CD4-positive, alpha-beta T cell treated with Interleukin-10 for 1 hour (primary cell): Measurements from ENCODE around the gene IL3RA.
"Not testable (repeated sequence)": the region's sequence is repeated elsewhere in the genome, so short reads cannot be mapped to it uniquely, and the experiment has no call there.

Source experiments
- DNase-seq: peaks from one replicate; pipeline ENCODE4 v3.0.0-alpha.2; 2020

IL3RA gene

DNA sequence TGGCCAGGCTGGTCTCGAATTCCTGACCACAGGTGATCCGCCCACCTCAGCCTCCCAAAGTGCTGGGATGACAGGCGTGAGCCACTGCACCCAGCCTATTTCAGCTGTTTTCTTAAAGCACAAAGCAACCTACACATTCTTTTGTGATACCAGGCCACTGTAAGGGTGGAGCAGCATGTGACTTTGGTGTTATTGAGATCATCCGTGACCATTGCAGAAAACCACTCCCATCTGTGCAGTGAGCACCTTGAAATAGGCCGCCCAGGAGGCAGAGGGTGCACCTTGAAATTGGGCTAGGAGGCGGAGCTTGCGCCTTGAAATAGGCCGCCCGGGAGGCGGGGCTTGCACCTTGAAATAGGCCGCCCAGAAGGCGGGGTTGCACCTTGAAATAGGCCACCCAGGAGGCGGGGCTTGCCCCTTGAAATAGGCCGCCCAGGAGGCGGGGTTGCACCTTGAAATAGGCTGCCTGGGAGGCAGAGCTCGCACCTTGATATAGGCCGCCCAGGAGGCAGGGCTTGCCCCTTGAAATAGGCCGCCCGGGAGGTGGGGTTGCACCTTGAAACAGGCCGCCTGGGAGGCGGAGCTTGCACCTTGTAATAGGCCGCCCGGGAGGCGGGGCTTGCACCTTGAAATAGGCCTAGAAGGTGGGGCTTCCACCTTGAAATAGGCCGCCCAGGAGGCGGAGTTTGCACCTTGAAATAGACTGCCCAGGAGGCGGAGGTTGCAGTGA, 64.3 kb downstream of the IL3RA start:
- DNase-seq, result no peak

DNA sequence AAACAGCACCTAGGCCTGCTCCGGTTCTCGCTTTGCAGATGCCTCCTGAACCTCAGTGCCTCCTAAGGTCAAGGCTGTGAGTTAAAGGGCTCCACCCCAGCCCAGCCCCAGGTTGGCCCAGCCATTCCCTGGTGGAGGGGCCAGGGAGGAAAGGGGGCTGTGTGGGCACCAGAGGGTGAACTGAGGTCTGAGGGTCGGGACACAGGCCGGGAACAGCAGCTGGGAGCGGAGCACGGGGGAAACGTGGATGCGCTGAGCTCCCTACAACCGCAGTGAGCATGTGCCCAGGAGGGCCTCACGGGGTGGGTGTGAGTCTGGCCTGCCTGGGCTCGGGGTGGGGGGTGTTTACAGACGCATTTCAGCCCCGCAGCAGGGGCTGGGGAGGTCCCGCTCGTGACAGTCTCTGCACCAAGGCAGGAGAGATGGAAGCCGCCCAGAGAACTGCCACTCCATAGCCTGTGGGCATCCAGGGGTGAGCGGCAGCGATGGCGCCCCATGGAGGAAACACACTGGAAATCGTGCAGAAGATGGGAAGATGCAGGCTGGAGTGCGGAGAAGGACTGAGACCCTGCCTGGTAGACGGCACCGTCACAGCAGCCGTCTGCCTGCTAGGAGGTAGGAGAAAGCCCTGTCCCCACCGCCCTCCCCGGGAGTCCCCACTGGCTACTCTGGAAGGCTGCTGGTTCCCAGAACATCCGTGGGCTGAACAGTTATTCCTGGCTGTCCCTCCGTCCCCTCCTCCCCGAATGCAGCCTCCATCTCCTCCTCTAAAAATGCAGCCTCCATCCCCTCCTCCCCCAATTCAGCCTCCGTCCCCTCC, 65.2 kb downstream of the IL3RA start:
- DNase-seq, result no peak

- no peak for DNase-seq
These were observed 66.6 kb downstream of the IL3RA start for GRCh38 chrX:1403228-1403627.

DNA sequence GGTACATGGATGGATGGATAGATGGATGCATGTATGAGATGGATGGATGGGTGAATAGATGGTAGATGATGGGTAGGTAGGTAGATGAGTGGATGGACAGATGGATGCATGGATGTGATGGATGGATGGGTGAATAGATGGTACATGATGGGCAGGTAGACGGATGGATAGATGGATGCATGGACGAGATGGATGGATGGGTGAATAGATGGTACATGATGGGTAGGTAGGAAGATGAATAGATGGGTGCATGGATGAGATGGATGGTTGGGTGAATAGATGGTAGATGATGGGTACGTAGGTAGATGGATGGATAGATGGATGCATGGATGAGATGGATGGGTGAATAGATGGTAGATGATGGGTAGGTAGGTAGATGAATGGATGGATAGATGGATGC, 67.3 kb downstream of the IL3RA start:
- not testable (repeated sequence) for DNase-seq

DNA sequence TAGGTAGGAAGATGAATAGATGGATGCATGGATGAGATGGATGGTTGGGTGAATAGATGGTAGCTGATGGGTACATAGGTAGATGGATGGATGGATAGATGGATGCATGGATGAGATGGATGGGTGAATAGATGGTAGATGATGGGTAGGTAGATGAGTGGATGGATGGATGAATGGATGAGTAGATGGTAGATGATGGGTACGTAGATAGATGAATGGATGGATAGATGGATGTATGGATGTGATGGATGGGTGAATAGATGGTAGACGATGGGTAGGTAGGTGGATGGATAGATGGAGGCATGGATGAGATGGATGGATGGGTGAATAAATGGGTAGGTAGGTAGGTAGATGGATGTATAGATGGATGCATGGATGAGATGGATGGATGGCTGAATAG, 69.2 kb downstream of the IL3RA start:
- not testable (repeated sequence) for DNase-seq

GRCh38 chrX:1407035-1407434, 70.5 kb downstream of the IL3RA start:
- no peak for DNase-seq

- no peak for DNase-seq
These were observed 74.7 kb downstream of the IL3RA start for GRCh38 chrX:1411326-1411725.

DNA sequence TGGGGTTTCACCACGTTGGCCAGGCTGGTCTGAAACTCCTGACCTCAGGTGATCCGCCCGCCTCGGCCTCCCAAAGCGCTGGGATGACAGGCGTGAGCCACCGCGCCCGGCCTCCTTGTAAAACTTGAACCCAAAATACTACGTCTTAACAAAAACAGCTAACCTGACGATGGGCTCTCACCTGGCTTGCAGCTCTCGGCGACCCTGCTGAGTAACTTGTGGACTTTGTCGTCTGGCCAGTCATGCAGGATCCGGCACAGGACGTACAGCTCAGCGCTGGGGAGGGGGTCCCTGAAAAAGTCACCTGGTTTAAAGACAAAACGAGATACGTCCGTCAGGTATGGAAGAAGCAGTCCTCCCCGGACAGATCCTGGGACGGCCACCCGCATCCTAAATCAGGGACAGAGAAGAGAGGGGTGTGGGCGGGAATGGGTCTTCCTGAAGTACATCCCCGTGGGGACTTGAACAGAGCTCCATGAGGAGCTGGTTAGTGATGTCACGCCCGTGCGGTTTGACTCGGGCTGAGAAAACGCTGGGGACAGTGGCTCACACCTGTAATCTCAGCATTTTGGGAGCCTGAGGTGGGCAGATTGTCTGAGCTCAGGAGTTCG, 76.1 kb downstream of the IL3RA start:
- DNase-seq, result no peak

GRCh38 chrX:1416327-1416784, 79.8 kb downstream of the IL3RA start:
- DNase-seq, result no peak

DNA sequence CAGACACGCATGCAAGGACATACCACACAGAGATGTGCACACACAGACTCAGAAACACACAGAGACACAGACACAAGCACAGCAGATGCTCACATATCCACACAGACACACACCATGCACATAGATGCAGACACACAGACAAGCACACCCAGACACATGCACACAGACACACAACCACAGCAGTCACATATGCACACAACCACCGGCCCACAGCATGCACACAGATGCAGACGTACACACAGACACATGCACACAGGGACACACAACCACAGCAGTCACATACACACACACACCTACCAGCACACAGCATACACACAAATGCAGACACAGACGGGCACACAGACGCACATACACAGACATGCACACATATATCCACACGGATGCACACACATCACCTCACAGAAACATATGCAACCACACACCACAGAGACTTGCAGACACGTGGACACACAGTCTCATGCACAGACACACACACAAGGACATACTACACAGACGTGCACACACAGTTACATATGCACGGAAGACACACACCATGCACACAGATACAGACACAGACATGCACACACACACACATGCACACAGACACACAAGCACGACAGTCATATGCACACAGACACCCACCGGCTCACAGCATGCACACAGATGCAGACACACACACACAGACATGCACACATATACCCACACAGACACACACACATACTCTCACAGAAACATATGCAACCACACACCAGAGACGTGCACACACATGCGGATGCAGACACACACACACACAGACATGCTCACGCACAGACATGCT, 80.6 kb downstream of the IL3RA start:
- no peak for DNase-seq

DNA sequence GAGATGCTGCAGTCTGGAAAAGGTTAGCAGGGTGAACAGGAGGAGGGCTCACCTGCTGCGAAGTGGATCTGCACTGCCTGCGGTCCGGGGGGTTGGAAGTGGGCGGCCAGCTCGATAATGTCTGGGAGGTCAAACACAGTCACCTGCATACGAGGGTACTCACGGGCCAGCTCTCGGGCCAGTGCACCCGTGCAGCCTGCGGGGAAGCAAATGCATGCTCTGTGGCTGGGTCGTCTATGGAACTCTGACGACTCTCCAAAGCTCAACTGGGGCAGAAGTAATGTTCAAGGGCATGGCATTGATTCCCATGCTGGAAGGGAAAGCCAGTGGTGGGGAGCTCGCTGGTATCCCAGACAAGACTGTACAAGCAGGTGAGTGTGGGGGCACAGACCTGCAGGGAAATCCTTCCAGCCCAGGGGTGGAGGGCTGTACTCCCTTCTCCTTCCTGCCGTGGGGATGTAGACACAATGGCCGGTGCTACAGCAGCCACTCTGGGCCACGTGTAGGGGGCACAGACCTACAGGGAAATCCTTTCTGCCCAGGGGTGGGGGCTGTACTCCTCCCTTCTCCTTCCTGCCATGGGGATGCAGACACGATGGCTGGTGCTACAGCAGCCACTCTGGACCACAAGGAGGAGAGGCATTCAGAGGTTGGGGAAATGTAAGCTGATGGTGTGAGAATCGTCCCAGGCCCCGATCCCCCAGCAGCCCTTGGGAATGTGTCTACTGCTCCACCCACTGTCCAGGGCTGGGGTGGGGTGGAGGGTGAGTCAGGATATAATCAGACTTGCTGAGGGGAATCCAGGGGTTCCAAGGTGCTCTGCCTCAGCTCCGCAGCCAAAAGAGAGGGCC, 81.6 kb downstream of the IL3RA start:
- no peak for DNase-seq

DNA sequence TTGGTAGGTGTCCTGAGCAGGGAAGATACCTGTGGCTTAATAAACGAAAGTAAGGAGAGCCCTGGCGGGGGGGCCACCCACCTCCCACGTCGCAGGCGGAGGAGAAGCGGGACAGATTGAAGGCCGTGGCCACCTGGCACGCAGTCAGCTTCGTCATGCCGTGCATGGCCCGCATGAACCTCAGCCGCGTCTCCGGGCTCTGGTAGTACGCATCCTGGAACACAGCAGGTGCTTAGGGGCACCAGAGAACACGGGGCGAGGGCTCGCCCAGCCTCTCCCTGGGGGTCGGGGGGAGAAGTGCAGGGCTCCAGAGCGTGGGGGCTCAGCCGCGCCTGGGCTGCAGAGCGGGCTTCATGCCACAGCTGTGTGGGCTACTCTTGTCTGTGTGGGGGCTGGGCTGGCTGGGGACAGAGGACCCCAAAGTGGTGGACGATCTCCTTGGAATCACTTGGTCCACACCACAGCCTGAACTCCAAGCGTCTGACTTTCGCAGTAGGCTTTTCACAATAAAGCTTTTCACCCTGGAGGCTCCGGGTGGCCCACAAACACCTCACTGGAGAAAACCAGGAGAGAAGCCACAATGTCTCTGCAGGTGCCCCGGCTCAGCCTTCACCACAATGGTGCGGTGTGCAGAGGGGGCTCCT, 82.4 kb downstream of the IL3RA start:
- no peak for DNase-seq

DNA sequence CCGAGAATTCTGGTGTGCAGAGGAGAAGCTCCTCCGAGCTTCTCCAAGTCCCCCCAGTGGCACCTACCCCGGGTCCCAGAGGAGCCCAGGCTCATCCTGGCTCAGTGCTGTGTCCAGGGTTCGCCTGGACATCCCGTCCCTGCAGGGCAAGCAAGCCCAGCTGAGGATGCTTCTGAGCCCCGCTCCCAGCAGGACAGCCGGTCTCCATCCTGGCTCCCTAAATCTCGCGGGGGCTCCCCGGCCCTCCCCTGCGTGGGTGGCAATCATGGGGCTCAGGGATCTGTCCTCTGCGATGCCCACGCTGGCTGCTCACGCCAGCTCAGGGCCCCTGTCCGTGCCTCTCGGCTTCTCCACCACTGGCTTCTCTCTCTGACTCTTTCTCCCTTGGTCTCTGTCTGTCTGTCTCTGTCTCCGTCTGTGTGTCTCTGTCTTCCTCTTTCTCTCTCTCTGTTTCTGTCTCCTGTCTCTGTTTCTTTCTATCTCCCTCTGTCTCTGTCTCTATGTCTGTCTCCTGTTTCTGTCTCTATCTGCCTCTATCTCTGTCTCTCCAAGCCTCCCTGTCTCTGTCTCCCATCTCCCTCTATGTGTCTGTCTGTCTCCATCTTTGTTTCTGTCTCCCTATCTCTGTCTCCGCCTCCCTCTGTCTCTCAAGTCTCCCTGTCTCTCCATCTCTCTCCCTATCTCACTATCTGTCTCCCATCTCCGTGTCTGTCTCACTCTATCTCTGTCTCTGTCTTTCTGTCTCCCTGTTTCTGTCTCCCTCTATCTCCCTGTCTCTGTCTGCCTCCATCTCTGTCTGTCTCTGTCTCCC, 83.2 kb downstream of the IL3RA start:
- no peak for DNase-seq

- no peak for DNase-seq
These were observed 83.8 kb downstream of the IL3RA start for GRCh38 chrX:1420371-1420770.

DNA sequence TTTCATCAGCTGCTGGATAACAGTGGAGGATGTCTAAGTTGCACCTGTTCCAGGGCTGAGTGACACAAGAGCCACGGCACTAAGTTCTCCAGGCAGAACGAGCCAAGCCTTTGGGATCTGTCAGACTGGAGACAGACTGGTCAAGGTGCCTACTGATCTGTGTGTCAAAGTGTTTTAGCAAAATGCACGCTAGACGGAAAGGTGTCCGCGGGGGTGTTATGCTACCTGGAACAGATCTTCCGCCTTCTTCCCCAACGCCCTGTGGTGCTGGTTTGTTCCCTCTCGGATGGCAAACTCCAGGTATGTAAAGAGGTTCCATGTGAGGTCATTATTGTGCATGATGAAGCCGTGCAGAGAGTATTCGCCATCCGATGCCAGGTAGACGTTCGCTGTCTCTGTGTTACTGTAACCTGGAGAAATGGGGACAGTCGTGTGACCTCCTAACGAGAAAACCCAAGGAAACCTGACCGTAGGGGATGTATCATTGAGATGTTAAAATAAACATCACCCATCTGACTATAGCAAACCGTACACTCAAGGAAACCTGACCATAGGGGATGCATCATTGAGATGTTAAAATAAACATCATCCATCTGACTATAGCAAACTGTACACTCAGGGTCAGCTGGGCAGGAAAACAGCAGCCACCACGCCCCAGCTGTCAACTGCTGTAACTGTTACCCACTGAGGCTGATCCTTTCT, 85.0 kb downstream of the IL3RA start:
- DNase-seq, result no peak

- DNase-seq, result no peak
These were observed 85.5 kb downstream of the IL3RA start for GRCh38 chrX:1422135-1422465.

DNA sequence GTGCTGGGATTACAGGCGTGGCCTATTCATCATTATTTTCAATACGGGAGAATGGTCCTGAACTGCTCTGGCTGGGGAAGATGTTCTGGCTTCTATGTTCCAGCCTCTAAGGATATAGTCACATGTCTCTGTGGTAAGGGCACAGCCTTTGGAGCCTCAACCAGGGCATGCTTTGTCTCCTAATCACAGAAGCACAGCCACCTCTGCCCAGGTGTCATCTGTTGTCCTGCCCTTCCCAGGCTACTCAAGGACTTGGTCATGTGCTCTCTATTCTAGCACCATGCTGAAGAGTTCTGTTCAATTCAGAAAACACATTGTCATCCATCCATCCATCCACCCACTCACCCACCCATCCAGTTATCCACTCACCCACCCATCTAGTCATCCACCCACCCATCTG, 86.6 kb downstream of the IL3RA start:
- DNase-seq, result no peak

DNA sequence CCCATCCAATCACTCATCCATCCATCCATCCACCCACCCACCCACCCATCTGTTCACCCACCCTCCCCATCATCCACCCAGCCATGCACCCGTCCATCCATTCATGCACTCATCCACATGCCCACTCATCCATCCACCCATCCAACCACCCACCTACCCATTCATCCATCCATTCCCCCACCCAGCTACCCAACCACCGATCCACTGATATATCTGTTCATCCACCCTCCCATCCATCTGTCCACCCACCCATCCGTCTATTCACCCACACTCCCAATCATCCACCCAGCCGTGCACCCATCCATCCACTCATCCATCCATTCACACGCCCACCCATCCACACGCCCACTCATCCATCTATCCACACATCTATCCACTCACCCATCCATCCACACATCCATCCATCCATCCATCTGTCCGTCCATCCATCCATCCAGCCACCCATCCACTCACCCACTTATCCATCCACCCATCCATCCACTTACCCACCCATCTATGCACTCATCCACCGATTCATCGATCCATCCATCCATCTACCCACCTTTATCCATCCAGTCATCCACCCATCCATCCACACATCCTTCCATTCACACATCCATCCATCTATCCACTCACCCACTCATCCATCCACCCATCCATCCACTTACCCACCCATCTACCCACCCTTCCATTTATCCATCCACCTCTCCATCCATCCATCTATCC, 87.7 kb downstream of the IL3RA start:
- DNase-seq, result no peak

- no peak for DNase-seq
These were observed 88.8 kb downstream of the IL3RA start for GRCh38 chrX:1425381-1425780.
